Measurements from ENCODE around the gene MAP2K4.

MAP2K4 gene

DNA sequence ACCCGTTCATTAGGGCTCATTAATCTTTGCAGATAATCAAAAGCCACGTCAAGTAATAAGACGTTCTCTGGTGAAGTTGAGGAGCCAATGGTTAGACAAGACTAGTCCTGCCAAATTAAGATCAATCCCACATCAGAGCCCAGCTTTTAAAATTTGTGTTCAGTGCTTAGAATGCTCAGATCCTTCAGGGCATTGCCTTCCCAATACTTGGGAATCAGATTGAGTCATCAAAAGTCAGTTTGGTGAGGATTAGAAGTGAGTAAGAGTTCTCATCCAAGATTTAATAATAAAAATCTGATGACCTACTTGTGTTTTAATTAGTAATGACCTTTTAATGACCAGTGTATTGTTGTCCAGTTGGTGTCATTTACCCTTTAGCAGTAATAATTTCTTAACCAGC, 19.8 kb downstream of the MAP2K4 start:
- DNase-seq = no peak

DNA sequence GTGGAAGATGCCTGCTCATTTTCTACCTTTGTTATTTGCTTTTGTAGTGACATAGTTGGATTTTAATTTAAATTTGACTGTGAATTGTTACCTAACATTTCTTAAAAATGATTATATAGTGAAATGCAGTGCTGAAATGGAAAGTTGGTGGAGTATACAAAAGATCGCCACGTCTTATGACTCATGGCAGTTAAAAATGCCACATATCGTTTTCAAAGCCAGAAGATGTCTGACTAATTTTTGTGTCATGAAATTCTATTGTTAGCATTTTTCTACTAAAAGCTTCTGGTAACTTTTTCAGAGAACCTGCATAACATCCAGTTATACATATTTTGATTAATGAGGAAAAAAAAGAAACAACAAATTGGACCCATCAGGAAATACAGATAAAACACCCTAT, 20.6 kb downstream of the MAP2K4 start:
- no peak for DNase-seq

DNA sequence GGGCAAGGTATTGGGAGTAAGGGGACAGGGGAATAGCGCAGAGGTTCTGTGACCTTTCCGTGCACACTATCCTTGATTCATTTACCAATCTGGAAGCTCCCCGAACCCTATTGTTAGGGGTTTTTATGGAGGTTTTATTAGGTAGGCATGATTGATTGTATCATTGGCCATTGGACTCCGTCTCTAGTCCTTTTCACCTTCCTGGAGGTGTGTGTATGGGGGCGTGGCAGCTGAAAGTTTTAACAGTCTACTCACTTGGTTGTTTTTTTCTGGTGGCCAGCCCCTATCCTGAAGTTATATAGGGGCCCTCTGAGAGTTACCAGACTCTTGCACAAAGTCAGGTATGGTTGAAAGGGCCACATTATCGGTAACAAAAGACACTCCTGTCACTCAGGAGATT, 23.0 kb downstream of the MAP2K4 start:
- no peak for DNase-seq

DNA sequence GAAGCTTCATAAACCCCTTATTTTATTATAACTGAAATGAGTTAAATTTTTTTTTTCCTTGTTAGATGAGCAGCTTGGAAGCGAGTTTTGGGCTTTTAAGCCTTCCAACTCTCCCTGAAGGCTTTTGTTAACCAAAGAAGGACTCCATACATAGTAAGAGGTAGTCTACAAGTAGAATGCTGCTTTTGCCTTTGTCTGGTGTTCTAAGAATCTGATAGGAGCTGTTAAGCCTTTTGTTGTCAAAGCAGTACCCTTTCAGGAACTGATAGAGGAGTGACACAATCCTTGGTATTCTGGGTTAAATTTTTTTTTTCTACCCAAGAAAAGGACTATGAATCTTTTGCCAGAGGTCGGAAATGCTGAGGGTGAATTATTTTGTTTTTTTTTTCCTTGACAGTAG, 26.1 kb downstream of the MAP2K4 start:
- DNase-seq = no peak

DNA sequence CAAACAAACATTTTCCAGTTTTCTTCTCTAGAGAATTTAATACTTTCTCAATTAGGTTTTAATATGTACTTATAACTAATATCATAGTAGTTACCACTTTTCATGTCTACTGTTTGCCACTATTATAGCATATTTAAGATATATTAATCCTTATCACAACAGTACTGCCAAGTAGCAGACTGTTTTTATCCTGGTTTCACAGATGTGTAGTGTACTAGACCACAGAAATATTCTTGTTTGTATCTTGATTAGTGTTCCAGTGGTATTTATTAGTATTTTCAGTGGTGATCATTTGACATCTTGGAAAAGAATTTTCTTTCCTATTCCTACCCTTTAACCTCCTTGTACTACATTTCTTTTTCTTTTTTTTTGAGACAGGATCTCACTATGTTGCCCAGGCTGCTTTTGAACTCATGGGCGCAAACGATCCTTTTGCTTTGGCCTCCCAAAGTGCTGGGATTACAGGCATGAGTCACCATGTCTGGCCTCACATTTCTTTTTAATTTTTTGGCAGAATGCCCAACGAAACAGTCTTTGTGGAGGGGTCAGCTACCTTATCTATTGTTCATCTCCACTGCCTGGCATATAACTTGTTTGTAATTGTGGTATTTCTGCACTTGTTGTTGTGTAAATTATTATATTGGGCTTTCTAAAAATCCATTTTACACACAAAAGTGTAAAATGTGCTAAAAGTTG, 27.2 kb downstream of the MAP2K4 start:
- DNase-seq = no peak

DNA sequence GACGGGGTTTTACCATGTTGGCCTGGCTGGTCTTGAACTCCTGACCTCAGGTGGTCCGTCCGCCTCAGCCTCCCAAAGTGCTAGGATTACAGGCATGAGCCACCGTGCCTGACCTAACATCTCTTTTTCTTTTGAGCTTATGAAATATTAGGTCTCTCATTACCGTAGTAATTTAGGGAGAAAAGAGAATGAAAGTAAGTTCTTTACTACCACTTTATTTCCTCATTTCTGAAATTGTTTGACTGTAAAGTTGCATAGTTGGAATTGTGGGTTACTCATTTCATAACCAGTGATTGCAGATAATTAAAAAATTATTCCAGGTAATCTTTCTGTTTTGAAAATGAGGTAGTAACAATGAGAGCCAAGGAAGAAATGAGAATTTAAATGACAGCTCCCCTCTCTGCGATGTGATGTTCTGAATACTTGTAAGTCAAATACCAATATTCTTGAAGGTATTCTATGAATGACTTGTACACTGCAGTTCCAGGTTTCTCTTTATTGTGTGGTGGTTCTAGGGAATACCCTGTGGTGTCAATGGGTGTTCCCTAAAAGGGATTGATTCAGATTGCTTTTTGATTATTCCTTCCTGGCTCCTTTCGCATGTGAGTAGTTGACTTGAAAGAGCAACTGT, 28.3 kb downstream of the MAP2K4 start:
- DNase-seq = no peak

DNA sequence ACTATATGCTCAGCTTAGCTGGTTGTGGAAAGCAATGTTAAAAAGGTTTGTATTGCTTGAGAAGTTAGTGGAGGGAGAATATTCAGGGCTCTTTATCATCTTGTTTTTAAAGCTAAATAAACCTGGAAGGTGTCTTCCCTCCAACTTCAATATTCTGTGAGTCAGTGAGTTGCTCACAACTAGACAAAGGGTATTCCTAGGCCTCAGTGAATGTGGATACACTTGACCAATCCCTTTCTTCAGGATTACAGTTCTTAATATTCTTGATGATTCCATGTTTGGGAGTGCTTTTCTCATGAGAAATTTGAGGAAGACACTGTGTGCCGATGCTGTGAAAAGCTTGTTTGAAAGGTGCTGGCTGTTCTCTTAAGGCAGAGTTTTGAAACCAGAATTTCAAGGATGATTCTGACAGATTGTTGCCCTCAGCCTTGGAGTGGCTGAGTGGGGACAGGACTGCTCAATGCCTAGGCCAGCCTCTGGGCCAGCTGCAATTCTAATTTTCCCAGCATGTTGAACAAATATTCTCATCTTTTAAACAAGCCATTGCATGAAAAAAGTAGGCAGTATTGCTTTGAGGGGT, 30.1 kb downstream of the MAP2K4 start:
- no peak for DNase-seq

DNA sequence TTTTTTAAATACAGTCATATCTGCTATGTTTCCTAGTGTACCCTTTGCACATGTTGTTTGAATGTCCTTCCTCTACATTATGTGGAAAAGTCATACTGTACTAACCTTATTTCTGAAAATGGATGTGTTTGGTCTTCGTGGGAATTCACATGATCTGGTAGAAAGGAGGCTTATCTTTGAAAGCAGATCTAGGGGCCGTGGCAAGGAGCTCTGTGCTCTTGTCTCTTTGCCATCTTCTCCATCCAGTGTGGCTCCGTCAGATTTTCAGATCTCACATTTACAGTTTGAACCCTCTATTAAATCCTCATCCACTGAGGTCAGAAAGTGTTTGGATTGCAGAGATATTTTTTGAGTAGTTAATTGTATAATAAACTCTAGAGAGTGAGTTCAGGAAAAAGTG, 32.9 kb downstream of the MAP2K4 start:
- no peak for DNase-seq

DNA sequence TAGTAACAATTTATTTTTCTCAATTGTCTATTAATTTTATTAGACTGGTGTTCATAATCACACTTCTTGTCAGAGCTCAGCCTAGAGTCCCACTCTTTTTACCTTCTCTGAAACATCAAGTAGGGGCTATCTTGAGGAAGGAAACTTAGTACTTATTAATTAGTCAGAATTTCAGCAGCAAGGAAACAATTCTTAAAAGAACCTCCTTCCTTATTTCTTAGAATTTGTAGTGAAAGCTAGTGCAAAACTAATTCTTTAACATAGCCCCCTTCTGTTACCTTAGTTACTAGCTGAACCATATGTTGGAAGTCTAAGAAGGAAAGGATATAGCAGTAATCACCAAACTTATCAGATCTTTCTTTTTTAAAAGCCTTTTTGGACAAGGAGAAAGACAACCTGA, 35.2 kb downstream of the MAP2K4 start:
- DNase-seq = no peak

DNA sequence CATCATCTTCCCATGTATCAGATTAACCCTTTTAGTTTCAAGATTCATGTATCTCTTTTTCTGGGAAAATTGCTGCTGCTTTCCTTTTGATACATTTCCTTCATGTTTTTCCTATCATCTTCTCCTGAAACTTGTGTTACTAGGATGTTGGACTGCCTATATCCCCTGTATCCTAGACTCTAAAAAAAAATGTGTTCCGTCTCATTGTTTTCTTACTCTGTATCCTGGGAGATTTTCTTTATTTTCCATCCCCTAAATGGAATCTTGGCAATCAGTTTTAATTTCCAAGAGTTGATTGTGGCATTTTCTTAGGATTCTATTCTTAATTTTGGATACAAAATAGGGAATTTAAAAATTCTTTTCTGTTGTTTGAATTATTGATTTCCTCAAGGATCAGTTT, 36.8 kb downstream of the MAP2K4 start:
- DNase-seq = no peak

DNA sequence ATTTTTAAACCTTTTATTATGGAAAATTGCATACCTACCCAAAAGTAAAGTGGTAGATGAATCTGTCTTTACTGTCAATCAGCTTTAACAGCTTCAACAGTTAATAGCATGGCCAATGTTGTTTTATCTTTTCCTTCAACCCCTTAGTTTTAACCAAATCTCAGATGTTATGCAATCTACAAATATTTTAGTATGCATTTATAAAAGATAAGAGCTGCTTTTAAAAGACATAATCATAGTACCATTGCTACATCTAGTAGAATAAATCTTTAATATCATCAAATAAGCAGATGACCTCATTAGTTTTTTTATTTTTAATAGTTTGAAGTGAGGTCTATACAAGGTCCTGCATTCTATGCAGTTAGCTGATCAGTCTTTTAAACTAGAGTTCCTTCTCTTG, 37.9 kb downstream of the MAP2K4 start:
- no peak for DNase-seq

DNA sequence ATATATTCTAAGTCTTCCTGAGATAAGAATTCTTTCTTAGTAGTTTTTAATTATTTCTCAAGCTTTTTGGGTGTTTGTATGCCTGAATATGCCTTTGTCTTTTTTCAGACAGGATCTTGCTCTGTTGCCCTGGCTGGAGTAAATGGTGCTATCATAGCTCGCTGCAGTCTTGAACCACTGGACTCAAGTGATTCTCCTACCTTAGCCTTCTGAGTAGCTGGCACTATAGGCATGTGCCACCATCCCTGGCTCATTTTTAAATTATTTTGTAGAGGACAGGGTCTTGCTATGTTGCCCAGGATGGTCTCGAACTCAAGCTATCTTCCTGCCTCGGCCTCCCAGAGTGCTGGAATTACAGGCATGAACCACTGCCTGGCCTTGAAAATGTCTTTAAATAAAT, 41.6 kb downstream of the MAP2K4 start:
- DNase-seq = no peak

DNA sequence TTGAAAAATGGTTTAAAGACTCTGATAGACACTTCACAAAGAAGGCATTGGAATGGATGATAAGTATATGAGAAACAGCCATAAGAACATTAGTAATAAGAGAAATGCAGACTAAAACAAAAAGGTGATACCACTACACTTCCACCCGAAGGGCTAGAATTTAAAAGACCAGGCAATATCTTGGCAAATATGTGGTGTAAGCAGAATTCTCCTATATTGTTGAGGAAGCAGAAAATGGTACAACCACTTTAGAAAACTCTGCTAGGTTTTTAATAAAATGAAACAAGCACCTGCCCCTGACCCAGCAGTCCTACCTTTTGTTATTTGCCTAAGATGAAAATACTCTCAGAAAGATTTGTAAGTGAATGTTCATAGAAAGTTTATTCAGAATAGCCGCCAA, 43.7 kb downstream of the MAP2K4 start:
- no peak for DNase-seq

DNA sequence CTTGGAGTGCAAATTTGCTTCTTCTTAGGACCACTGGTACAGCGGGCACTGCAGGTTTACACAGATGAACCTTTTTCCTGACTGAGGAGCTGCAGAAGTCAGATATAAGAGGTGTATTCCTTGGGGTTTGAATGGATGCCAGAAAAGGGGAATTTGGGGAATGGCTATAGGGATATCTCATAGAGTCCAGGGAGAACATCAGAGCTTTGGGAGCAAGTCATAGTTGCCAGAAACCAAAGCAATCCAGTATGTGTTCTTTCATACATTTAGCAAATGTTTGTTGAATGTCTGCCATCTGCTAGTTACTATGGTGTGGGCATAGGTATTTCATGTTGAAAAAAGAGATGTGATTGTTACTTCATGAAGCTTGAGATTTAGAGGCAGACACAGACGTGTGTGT, 46.8 kb downstream of the MAP2K4 start:
- DNase-seq = no peak

DNA sequence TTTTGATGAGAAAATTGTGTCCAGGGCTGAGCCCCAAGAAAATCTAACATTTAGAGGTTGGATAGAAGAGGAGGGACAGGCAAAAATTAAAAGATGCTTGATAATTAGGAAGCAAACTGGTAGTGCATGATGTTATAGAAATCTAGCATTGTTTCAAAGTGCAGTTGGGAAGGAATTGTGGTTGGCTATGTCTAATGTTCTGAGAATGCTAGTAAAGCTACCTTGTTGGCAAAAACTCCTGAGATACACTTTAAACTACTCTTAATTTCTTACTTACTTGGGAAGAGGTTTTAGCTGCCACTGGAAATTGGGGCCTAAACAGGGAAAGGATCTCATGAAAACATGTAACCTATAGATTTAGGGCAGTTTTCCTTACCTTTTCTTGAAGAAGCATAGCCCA, 48.3 kb downstream of the MAP2K4 start:
- no peak for DNase-seq

DNA sequence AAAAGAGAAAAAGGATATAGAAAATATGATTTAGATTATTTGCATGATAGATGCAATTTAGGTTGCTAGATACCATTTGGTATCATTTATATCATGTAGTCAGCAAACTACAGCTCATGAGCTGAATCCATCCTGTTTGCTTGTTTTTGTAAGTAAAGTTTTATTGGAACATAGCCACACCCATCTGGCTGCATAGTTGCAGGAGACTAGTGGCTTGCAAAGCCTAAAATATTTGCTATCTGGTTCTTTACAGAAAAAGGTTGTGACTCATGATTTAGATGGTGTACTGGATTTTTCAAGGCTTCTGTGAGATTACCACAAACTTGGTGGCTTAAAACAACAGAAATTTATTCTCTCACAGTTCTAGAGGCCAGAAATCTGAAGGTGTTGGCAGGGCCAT, 49.9 kb downstream of the MAP2K4 start:
- no peak for DNase-seq

DNA sequence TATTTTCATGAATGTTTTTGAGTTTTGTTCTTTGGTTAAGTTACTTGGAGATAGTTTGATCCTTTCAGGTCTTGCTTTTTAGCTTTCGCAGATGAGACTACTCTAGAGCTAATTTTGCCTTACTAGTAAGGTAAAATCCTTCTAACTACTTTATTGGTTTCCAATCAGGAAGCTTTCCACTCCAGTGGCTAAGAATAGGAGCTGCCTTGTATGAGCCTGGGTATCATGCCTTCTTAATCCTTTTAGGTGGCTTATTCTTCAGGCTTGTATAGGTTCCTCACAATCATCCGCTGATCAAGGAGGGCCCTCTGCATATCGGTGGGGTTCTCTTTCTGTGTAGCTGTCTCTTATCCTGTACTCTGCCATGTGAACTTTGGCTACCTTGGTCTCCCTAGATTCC, 53.7 kb downstream of the MAP2K4 start:
- DNase-seq = no peak

DNA sequence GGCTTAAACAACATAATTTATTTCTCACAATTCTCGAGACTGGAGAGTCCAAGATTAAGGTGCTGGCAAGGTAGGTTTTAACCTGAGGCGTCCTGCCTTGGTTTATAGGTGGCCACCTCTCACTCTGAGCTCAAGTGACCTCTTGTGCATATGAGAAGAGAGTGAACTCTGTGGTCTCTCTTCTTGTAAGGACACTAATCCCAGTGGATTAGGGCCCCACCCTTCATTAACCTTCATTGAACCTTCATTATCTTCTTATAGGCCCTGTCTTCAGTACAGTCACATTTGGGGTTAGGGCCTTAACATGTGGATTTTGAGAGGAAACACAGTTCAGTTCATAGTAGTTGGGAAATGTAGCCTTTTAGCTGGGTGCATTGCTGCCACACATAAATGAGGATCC, 57.1 kb downstream of the MAP2K4 start:
- no peak for DNase-seq

DNA sequence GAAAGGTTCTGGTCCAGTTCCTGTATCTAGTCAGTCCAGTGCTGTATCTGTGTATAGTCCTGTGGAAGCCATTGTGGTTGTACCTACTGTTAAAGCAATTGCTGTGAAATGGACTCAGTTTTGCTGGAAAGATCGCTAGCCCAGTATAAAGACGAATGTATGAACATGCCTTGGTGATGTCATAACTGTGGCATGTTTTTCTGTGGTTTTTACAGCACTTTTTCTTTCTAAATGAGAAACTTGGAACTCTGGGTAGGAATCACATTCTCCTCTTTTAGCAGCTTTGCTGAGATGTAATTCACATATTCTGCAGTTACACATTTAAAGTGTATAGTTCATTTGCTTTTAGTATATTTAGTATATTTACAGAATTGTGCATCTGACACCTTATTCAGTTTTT, 58.1 kb downstream of the MAP2K4 start:
- DNase-seq = no peak

DNA sequence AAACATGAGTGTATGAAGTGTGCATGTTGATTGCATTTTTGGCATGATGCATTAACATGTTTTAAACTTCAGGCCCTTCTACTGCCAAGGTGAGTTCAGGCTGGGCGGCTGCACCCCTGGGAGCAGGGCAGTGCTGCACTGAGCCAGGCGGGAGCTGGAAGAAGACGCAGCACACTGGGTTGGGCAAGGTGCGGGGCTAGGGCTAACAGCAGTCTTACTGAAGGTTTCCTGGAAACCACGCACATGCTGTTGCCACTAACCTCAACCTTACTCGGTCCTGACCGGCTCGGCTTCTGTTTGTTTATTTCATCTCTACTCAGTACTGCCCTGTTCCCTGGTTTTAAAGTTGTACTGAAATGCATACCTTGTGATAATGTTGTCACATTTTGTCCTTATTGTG, 61.0 kb downstream of the MAP2K4 start:
- DNase-seq = no peak

DNA sequence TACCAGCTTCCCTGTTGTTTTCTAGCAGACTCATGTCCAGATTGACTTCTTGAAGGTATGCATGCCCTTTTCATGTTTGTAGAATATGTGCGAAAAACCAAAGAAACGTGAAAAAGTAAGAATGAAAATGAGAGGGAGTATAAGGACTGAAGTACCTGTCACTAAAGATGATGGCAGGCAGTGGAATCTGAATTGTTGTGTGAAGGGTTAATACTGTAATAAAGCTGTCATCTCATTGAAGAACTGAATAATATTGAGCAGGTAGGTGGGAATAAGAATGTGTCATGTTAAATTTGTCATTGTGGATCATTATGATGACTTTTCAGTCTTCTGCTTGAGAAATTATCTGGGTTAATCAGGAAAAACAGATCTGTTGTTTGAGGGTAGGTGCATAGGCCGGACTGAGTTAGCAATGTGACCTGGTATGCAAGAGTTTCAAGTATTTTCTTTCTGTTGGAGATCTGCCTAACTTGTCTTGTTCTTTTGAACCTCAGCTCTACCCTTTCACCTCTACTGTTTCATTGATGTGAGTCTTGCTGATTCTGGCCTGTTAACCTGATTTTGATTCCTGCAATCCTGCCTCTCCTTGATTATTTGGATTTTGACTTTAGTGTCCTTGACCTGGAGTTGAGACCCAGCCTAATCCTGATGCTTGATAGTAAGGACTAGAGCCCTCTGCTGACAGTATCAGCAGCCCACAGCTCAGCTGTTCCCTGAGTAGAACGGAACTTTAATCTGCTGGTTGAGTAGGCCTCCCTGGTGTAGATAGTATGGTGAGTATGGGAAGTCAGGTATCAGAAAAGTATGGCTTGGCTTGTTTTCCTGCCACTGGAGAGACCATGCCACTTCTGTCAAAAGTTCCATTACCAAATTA, 64.6 kb downstream of the MAP2K4 start:
- DNase-seq = no peak

DNA sequence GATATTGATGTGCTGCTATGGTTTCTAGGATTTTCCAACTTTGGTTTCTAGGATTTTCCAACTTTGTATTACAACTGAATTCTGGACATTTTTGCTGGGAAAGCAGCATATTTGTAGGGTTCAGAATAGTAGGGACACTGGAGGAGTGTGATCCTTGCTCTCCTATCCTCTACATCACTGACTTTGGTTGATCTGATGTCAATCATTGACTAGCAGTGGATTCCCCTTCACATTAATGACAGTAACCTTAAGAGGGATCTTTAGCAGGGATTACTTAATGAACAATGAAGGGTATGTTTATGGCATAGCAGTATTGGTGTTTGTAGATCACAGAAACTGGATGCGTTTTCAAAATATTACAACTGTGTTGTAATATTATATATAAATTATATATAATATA, 67.4 kb downstream of the MAP2K4 start:
- DNase-seq = no peak

DNA sequence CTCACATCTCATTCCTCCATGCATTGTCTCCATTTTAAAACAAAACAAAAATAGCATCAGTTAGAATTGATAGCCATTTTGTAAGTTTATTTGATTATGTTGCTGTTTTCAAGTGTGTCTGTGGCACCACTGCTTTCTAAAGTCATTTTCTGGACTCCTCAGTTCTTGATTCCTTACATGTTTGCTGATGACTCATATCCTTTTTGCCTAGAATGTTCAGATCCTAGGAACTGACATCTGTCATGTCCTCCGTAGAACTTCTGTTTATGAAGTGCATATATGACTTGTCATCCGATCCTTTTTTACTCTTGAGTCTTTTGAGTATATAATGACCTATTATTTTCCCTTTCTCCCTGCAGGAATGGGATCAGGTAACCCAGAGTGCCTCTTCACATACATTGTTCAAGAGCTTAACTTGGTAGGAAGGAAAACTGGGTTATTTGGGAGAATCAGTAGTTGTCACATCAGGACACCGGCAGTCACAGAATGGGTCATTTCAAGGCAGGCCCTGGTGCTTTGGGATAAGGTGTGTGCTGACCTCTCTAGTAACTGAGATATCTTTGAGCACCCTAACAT, 69.2 kb downstream of the MAP2K4 start:
- DNase-seq = peak; percentile 0

DNA sequence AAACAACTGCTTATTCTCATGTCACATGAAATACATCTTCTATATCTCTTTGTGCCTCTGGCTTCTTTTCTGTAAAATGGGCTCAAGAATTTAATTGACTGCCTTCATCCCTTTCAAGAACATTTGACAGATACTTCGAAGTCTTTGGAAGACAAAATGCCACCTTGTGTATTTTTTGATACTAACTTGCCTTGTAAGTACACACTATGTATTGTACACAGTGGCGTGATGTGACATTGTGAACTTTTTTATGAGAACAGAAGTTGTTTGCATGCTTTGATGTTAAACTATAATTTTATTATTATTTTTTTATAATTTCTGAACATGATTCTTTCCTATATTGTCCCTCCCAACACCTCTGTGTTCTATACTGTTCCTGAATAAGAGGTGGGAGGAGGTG, 73.7 kb downstream of the MAP2K4 start:
- no peak for DNase-seq

Data from NCI-H345 (cell line).